Measurements from ENCODE around the gene IFI27.

Gene IFI27

DNA sequence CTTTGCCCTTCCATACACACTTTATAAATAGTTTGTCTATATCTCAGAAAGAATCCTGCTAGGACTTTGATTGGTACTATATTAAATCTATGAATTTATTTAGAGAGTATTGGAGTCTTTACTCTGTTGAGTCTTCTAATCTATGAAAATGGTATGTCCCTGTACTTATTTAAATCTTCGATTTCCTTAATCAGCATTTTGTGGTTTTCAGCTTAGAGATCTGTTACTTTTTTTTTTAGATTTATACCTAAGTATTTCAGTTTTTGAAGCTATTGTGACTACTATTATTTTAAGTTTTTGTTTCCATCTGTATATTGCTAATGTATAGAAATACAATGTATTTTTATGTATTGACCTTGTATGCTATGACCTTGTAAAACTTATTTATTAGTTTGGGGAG is 32.3 kb downstream of the IFI27 start:
- TF ChIP-seq CTCF (IDR thresholded peaks at IDR 0.05) = no peak
- Mint-ChIP-seq H3K27me3 (ENCODE audit: low read depth, poor library complexity) (peaks cover 10% of the 10 kb centered on the region), H3K36me3 (ENCODE audit: low read depth) (no peaks in the 10 kb centered on the region), H3K9me3 (no peaks in the 10 kb centered on the region), H3K4me3 (no peak overlapping the region), H3K4me1 (peaks cover 11% of the 10 kb centered on the region), H3K27ac (no peak overlapping the region)
- no peak for DNase-seq

GRCh38 chr14:94143239-94143638 is 32.7 kb downstream of the IFI27 start:
- Mint-ChIP-seq H3K27ac (no peak overlapping the region), H3K27me3 (ENCODE audit: low read depth, poor library complexity) (peaks cover 9% of the 10 kb centered on the region), H3K4me3 (no peak overlapping the region), H3K4me1 (peaks cover 11% of the 10 kb centered on the region), H3K36me3 (ENCODE audit: low read depth) (no peaks in the 10 kb centered on the region), H3K9me3 (no peaks in the 10 kb centered on the region)
- DNase-seq = peak; percentile 20
- peak; percentile 51 for TF ChIP-seq CTCF (IDR thresholded peaks at IDR 0.05)

DNA sequence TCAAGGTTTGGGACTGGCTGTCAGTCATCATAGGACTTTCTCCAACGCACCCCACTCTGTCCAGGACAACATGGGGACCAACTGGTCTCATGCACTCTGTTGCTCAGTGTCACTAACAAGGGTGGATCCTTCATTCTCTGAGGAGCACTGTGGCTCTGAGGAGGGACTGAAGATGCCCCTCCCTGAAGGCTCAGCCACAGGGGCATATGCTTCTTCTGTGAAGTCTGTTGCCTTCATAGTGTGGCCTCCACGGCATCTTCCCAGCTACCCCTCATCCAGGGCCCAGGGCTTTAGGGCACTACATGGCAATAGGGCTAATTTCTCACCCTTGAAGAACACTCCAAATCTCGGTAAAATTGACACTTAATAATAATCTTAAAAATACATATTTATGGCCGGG is 33.2 kb downstream of the IFI27 start:
- Mint-ChIP-seq H3K36me3 (ENCODE audit: low read depth) (no peaks in the 10 kb centered on the region), H3K4me1 (peaks cover 10% of the 10 kb centered on the region), H3K27ac (no peak overlapping the region), H3K4me3 (no peak overlapping the region), H3K27me3 (ENCODE audit: low read depth, poor library complexity) (peaks cover 10% of the 10 kb centered on the region), H3K9me3 (no peaks in the 10 kb centered on the region)
- no peak for DNase-seq
- no peak for TF ChIP-seq CTCF (IDR thresholded peaks at IDR 0.05)

DNA sequence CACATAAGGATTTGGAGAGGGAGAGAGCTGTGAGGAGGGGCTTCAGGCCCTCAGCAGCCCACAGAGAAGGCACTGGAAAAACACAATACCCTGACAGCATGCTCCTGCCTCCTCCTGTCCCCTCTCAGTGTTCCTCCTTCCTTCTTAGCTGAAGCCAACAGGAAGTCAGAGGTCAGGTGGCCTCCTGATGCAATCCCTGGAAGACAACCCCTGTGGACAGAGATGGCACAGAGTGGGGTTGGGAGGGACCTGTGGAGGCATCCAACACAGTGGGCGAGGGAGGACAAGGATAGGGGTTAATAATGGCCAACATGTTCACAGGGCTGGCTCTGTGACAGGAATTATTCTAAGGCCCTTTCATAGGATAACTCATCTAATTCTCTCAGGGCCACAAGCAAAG is 34.2 kb downstream of the IFI27 start:
- DNase-seq = no peak
- Mint-ChIP-seq H3K4me1 (peaks cover 7% of the 10 kb centered on the region), H3K27ac (no peak overlapping the region), H3K36me3 (ENCODE audit: low read depth) (no peaks in the 10 kb centered on the region), H3K27me3 (ENCODE audit: low read depth, poor library complexity) (peaks cover 20% of the 10 kb centered on the region), H3K4me3 (no peak overlapping the region), H3K9me3 (no peaks in the 10 kb centered on the region)
- no peak for TF ChIP-seq CTCF (IDR thresholded peaks at IDR 0.05)

DNA sequence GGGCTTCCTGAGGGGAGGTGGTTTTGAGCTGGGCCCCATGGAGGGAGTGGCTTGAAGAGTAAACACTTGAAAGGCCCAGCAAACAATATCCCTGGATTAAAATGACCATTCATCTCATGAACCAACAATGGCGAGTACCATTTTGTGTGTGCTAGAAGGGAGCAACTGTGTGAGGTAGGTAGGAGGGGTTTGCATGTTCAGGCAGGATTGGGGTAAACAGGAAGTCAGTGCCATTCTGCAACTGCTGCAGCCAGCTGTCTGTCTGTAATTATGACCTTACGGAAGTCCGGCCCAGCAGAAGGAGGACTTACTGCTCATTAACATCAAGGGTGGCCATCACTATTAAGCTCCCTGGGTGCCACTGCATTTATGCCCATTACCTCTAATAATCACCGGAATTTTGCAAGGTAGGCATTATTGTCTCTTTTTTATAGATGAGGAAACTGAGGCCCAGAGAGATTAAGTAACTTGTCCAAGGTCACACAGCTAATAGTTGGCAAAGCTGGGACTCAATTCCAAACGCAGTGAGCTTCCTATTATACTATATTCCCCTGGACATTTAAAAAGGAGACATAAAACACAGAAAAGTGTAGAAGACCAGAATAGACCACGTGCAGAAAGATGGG is 35.5 kb downstream of the IFI27 start:
- peaks cover 26% of the 10 kb centered on the region for H3K27me3 Mint-ChIP-seq (ENCODE audit: low read depth, poor library complexity)

More for the DNA sequence above, 35.5 kb downstream of the IFI27 start:
- Mint-ChIP-seq H3K36me3 (ENCODE audit: low read depth) (no peaks in the 10 kb centered on the region), H3K9me3 (no peaks in the 10 kb centered on the region), H3K4me1 (peaks cover 7% of the 10 kb centered on the region), H3K27ac (no peak overlapping the region), H3K4me3 (no peak overlapping the region)
- DNase-seq = no peak
- no peak for TF ChIP-seq CTCF (IDR thresholded peaks at IDR 0.05)

Data from nephron progenitor cell (in vitro differentiated cells).